Esophagus squamous epithelium (tissue), 4 donors: ENCODE results near the gene TCERG1L.

Experiments
- CTCF ChIP-seq, 6 experiments: fragments of 450-650 bp in 4 of 6; fragments of 200-600 bp in 2 of 6; sonication (generic) in 2 of 6; IDR thresholded peaks; one replicate each; pipeline ENCODE4 v1.5.1; 2016 to 2019; ENCODE audit warnings: antibody characterized with exemption in 6 of 6, mild to moderate bottlenecking in 4 of 6, moderate library complexity in 4 of 6
- POLR2A ChIP-seq, 4 donors: fragments of 450-650 bp; IDR thresholded peaks; one replicate each; pipeline ENCODE4 v1.6.1; 2017; ENCODE audit warnings: antibody characterized with exemption in 4 of 4, mild to moderate bottlenecking in 4 of 4, moderate library complexity in 3 of 4

GRCh38 chr10:131350245-131350644 is 38.7 kb upstream of the TCERG1L start:
- TF ChIP-seq CTCF (IDR thresholded peaks at IDR 0.05), result no peak
- TF ChIP-seq POLR2A (IDR thresholded peaks at IDR 0.05), result no peak
